GM21619 (cell line): ENCODE measurements around the gene FMO1.
A peak's percentile ranks its signal among the peaks of the same experiment; 100 is the strongest.
"Not testable (repeated sequence)": the region's sequence is repeated elsewhere in the genome, so short reads cannot be mapped to it uniquely, and the experiment has no call there.

Experiments
- ATAC-seq: cut with Tn5 transposase; IDR thresholded peaks from one replicate; pipeline ENCODE4 v1.9.1; 2021; ENCODE audit not compliant: unreplicated experiment

The FMO1 gene

DNA sequence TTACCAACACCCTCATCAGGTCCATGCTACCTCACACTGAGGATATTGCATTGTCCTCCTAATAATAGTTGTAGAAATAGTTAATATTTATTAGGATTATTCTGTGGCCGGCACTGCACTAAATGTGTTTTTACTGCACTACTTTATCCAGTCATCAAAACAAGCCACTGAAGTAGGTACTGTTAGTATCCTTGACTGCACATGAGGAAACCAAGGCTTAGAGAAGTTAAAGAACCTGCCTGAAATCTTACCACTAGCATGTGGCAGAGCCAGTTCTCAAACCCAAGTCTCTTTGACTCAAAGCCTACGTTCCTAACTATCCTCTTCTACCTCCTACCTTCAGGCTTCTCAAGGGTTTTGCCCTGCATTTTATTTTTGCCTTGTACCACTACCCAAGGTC, 30.9 kb downstream of the FMO1 start:
- no peak for ATAC-seq

DNA sequence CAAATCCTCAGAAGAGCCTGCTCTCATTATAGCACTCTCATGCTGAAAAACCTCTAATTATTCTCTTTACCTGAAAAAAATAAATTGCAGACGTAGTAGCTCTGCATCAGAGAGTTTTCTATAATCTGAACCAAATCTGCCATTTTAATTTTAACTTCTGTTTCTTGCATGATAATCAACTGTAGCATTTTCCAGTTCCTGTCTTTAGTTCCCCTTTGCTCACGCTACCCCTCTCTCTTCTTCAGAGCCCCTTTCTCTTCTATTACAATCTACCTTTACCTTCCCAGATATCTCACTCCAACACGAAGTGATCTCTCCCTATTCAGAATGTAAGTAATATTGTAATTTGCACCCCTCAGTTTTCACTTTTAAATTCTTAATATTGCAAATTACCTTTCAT, 31.4 kb downstream of the FMO1 start:
- no peak for ATAC-seq

DNA sequence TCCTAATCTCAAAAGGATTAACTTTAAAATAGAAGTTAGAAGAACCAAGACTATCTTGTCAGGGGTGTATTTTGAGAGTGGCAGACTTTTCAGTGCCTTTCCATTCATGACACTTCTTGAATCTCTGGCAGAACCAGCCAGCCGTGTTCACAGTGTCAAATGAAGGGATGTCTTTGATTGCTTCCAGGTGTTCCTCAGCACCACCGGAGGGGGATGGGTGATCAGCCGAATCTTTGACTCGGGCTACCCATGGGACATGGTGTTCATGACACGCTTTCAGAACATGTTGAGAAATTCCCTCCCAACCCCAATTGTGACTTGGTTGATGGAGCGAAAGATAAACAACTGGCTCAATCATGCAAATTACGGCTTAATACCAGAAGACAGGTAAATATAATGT, 32.3 kb downstream of the FMO1 start:
- ATAC-seq = no peak

DNA sequence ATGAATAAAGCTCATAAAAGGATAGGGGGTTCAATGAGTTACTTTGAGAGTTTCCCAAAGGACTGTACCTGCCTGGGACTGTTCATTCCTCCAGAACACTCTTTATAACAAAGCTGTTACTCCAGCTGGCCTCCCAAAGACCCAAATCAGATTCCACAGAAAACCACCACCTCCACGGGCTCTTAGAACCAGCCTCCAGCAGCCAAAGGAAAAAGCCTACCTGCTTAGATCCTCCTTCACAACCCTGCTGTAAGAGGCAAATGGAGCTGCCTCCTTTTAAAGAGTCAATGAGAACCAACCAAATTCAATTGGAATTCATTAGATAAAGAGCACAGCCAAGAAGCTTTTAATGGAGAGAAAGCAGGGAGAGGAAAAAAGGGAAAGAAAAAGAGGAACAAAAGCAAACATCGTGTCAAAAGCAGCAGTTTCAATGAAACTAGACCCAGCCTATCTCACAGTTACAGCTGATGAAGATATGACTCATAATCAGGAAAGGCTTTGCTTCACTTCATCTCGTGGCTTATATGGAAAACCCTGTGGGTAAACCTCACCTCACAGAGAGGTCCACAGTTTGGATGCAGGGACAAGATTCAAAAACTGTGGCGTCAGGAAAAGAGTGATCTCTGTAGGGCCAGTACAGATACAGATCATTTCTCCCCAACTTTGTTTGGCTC, 37.9 kb downstream of the FMO1 start:
- peak; percentile 64 for ATAC-seq

DNA sequence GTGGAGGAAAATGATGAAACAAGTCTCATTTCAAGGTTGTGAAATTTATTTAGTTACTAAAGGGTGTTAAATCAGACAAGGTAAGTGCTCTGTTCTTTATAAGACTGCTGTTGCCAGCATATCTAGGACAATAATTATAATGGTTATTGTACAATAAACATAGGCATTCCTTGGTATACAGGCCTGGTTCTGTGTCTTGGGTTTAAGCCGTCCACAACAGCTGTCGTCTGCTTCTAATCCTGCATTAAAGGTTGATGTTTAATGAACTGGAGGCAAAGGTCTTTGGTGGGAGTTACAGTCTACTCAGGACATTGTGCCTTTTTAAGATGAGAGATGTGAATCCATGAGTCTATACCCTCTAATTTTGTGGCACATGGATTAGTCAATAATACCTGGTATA, 42.3 kb downstream of the FMO1 start:
- ATAC-seq = no peak

DNA sequence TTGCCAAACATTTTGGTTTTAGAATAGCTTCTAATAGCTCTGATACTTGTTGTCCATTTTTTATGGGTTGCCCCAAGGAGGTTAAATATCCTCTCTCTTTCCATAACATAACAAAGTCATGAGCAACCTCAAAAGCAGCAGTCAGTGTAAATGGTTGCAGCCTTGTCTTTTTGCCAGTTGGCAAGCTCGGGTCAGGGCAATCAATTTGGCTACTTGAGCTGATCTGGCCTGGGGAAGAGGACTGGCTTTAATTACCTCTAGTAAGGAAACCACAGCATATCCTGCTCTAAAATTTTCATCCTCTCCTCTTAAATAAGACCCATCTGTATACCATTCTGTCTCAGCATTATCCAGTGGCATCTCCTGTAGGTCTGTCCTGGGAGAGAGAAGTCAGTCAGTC, 44.5 kb downstream of the FMO1 start:
- ATAC-seq = no peak

DNA sequence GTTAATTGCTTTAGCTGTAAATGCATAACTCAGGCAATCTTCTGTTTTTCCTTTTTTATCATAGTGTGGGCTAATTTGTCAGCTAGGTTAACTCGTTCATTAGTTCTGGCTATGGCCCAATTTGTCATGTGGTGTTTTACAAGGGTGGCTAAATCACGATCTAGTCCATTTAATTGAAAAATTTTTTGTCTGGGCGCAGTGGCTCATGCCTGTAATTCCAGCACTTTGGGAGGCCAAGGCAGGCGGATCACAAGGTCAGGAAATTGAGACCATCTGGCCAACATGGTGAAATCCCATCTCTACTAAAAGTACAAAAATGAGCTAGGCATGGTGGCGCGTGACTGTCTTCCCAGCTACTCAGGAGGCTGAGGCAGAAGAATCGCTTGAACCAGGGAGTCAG, 47.1 kb downstream of the FMO1 start:
- not testable (repeated sequence) for ATAC-seq

DNA sequence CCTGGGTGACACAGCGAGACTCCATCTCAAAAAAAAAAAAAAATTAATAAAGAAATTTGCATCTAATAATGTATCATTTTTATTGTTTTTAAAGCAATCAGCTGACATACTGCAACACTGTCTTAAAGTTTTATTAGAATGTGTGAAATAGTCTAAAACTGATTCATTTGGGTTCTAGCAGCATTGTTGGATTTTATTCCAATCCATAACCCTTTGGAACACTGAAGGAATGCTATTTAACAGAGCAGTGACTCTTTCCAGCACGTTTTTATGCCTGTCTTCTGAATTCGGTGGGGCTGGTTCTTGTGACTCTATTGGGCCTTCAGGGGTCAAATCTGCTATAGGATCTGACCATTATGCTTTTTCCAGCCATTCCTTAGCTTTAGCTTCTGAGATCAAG, 47.5 kb downstream of the FMO1 start:
- no peak for ATAC-seq

DNA sequence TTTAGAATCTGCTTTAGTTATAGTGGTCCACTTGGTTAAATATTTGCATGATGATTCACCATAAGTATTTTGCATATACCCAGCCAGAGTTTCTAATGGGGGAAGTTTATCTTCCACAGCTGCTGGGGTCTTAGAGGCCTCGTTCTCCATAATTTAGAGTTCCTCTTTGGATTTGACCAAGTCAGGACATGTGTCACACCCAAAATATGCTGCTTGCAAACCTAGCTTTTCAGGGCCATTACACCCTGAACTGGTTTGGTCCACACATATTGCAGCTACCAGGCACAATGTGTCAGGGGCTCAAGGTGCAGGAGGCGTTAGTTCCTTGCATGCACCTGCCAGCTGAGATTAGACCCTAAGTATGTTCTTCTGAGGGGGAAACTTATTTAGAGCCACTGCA, 48.6 kb downstream of the FMO1 start:
- no peak for ATAC-seq

DNA sequence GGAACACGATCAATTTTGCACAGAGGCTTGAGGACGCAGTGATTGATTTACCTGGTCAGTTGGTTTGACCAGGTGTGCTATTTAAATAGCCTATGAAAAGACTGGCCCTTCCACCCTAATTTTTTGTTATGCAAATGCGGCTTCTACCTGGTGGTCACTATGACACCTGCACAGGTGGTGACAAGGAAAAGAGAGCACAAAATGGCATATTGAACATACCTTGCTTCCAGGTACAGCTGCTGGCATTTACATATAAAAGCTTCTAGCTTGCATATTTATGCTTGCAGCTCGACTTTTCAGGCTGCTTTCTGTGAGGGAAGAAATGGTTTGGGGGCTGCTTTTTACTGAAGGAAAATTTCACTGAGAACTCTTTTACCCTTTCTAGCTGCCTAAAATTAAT, 50.4 kb downstream of the FMO1 start:
- ATAC-seq = no peak

DNA sequence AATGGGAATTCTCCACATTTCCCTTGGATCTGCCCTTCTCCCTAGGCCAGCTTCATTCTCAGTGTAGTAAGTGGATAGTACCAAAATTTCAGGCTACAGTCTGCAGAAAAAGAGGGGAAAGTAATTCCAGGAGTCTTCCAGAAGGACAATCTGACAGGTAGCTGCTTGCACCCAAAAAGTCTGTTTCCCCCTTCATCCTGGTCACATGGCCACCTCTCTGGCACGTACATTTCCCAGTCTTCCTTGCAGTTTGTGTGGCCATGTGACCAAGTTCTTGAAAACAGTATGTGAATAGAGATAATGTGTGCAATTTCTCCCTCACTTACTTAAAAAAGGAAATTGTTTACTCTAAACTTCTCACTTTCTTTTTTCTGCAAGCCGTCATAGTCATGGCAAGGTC, 51.0 kb downstream of the FMO1 start:
- no peak for ATAC-seq

DNA sequence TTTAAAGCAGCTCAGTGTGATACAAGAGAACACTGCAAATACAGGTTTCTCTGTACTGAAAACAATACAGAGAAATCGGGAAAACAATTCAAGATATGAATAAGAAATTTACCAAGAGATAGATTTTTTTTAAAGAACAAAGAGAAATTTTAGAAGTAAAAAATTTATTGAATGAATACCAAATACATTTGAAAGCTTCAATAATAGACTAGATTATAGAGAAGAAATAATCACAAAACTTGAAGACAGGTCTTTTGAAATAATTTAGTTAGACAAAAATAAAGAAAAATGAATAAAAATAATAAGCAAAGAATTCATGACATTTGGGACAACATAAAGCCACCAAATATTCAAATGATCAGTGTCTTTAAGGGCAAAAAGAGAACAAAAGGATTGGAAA, 52.1 kb downstream of the FMO1 start:
- no peak for ATAC-seq

DNA sequence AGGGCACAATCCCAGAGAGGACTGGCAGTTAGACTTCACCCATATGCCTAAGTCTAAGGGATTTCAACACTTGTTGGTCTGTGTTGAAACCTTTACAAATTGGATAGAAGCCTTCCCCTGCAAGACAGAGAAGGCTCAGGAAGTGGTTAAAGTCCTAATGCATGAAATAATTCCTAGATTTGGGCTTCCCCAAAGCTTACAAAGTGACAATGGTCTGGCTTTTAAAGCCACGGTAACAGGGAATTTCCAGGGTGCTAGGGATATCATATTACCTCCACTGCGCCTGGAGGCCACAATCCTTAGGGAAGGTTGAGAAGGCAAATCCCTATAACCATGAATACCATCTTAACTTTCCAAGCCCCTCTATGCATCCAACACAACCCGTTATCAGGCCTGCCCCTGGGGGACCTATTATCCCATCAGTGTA, 62.4 kb downstream of the FMO1 start:
- no peak for ATAC-seq

DNA sequence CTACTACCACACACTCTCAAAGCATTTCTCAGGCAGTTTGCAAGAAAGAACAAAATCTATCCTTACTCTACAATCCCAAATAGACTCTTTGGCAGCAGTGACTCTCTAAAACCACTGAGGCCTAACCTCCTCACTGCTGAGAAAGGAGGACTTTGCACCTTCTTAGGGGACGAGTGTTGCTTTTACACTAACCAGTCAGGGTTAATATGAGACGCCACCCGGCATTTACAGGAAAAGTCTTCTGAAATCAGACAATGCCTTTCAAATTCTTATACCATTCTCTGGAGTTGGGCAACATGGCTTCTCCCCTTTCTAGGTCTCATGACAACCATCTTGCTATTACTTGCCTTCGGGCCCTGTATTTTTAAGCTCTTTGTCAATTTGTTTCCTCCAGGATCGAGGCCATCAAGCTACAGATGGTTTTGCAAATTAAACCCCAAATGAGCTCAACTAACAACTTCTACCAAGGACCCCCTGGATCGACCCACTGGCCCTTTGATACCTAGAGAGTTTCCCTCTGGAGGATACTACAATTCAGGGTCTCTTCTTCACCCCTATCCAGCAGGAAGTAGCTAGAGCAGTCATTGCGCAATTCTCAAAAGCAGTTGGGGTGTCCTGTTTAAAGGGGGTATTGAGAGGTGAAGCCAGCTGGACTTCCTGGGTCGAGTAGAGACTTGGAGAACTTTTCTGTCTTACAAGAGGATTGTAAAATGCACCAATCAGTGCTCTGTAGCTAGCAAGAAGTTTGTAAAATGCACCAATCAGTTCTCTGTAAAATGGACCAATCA, 63.7 kb downstream of the FMO1 start:
- no peak for ATAC-seq

DNA sequence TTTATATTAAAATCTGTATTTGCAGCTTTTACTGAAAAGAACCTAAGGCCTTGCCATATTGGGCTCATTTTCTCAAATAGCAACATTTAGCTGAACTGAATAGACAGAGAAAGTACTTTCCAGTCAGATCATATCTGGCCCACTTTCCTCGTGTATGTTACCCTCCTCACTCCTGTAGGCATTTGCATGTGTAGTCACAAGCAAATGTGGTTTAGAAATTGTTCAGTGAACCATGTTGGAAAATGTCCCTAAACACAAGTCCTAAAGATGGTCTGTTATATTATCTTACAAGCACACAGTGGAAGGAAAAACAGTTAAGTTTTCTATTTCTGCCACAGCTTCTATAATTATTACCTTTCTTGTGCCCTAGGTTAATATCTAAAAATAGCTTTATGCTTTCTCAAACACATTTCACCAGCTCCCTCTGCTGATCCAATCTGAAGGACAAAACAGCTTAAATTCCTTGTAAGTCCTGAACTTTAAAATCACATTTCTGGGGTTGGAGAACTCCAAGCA, 65.1 kb downstream of the FMO1 start:
- peak; percentile 51 for ATAC-seq

DNA sequence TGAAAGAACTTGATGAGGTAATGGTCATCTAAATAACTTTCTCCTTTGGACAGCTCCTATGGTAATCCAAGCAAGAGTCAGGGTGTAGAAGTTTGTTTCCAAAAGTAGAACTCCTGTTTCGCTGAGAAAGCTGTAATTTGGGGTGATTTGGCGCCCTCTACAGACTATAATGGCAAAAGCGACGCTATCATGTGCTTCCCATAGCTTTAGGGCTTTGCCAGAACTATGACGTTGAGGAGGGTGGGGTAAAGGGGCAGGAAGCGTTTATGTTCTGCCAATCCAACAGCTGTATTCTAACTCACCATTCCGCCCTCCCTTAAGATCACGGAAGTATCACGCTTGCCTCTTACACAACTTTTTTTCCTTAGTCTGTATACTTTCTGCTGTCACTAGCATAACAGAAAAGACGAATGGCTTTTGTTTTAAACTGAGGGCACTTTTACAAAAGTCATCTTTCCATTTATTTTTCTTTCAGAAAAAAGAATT, 65.6 kb downstream of the FMO1 start, which contains the start of gene FMO4:
FMO4 (plus strand) TSS at position 349 of the 486 bp plus-strand sequence. CDS start 5,643 bp downstream, outside the sequence.
- peak; percentile 100 for ATAC-seq

DNA sequence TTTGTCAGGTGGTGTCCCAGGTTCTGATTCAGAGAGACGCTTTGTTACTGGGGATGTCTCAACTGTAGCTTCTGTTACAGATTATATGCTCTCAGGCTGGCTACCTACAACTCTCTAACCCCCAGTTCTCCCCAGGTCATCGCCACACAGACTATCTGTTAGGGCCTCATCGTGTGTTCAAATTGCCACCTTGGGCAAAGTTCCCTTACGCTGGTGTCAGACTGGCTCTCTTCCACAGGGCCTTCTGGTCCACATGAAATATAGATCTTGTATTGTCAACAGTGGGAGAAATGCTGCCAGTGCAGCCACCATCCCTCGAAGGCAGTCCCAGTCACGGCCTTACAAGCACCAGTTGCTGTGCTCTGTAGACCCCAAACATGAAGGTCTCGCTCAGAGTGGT, 81.0 kb downstream of the FMO1 start:
- ATAC-seq = no peak

DNA sequence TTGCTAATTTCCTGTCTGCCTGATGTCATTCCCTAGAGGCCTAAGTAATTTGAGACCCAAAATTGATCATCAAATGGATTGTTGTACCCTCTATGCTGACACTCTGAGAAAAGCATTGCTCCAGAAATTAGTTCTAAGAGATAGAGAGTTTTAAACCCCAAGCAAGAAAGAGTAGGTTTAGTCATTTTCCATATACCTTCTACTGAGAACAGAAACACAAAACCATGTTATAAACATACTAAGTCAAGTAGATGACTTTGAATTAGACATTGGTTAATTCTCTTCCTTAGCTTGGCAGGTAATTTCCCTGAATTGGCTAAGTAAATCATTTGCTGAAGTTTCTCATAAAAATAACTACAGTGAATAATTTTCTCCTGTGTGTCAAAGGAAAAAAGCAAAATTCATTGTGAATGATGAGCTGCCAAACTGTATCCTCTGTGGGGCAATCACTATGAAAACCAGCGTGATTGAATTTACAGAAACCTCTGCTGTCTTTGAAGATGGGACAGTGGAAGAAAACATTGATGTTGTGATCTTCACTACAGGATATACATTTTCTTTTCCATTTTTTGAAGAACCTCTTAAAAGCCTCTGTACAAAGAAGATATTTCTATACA, 85.8 kb downstream of the FMO1 start:
- no peak for ATAC-seq
